Measurements from ENCODE around the gene UBE2Z. TPM values are rescaled to one million over a fixed set of nuclear protein-coding genes. Genes with fewer than 3 reads are reported as not detected.

UBE2Z gene
- total and polyA plus RNA-seq, 9 of the 15 experiments (the other 6 are each of a cell fraction or from before 2014, with no cell fraction given), result 11.8 to 89.0 (median 38.2) TPM

- no peak for TF ChIP-seq SNRNP70 (optimal IDR thresholded peaks at IDR 0.05; ENCODE audit: low read depth, low read length)
- TF ChIP-seq THRA (IDR thresholded peaks at IDR 0.05), result no peak
- TF ChIP-seq BRD9 (IDR thresholded peaks at IDR 0.05; ENCODE audit: low read depth, partially characterized antibody), result no peak
These were observed 17.2 kb downstream of the UBE2Z start (continued) for GRCh38 chr17:48925251-48925990.

- Histone ChIP-seq H3K9me3 (replicated peaks; ENCODE audit: control insufficient read depth, insufficient read depth, low read depth, low read length) (no peaks in the 10 kb centered on the region), H3K27me3 (ENCODE audit: control insufficient read depth in 2 of 2, insufficient read depth in 2 of 2, low read length in 2 of 2) (no peaks in the 10 kb centered on the region), H3K4me3 (no peak overlapping the region), H3K36me3 (ENCODE audit: control insufficient read depth, insufficient read depth, low read length) (peaks cover 96% of the 10 kb centered on the region), H3K4me1 (replicated peaks in 1 of 2; ENCODE audit: control insufficient read depth in 2 of 2, insufficient read depth in 2 of 2, low read length in 2 of 2) (no peaks in the 10 kb centered on the region; a peak in 1 of 5 replicates), H4K20me1 (replicated peaks; ENCODE audit: control insufficient read depth, insufficient read depth, low read length) (0 out of 2 replicates have a peak, but pooled peaks cover 12% of the 10 kb centered on the region), H3K9ac (ENCODE audit: insufficient read depth in 1 of 2, low read depth in 2 of 2, low read length in 2 of 2) (no peak overlapping the region), H3K79me2 (ENCODE audit: control insufficient read depth, insufficient read depth, low read length) (peaks cover 3% of the 10 kb centered on the region; the same call in 1 of the 3 replicates), H3K9me1 (ENCODE audit: control insufficient read depth, insufficient read depth, low read length) (peaks cover 4% of the 10 kb centered on the region), H2AFZ (ENCODE audit: low read depth, low read length) (no peak overlapping the region), H3K4me2 (ENCODE audit: insufficient read depth, low read length) (no peak overlapping the region), H3K27ac (ENCODE audit: extremely low read depth, low read depth, low read length) (no peak overlapping the region)
- FAIRE-seq (no peak), ATAC-seq (no peak), DNase-seq (ENCODE audit: extremely low read depth in 1 of 4, low spot score in 3 of 4) (no peak)
- ChIA-PET CTCF (ENCODE audit: low intra/inter-chr PET ratio) (no interaction called here), POLR2A (interaction anchor here (0.6 kb wide), 1 partner anchor 12 kb away, joined by 3 read pairs; no protein-coding TSS in a partner anchor)
- BruUV-seq (replicated peaks), result no TSS peak
- intact Hi-C loops (cut with micrococcal nuclease) (no loop called here), in situ Hi-C loops (cut with MboI) (no loop called here)
- WGBS (ENCODE audit: insufficient coverage, low coverage, missing lambda C conversion rate), result 21% methylated on average over 3 of the region's 3 CpGs
- TF ChIP-seq MECOM (CRISPR knock-in tag; IDR thresholded peaks at IDR 0.05), result no peak
- TF ChIP-seq NR1H2 (CRISPR knock-in tag; IDR thresholded peaks at IDR 0.05), result no peak
- no peak for TF ChIP-seq POLR2H (tag; IDR thresholded peaks at IDR 0.05; ENCODE audit: low read depth)
- no peak for TF ChIP-seq FOXM1 (IDR thresholded peaks at IDR 0.05; ENCODE audit: low read depth)
- no peak for TF ChIP-seq FOXM1 (CRISPR knock-in tag; IDR thresholded peaks at IDR 0.05; ENCODE audit: low read depth)
- no peak for TF ChIP-seq PCBP1 (IDR thresholded peaks at IDR 0.05; ENCODE audit: low read depth, low read length, poor library complexity, severe bottlenecking)
- TF ChIP-seq PRDM10 (IDR thresholded peaks at IDR 0.05; ENCODE audit: partially characterized antibody), result no peak
- no peak for TF ChIP-seq ETV6 (IDR thresholded peaks at IDR 0.05; ENCODE audit: borderline replicate concordance in 1 of 2, low read depth in 2 of 2, low read length in 1 of 2)
- no peak for TF ChIP-seq ETV6 (CRISPR knock-in tag; IDR thresholded peaks at IDR 0.05; ENCODE audit: borderline replicate concordance)
- no peak for TF ChIP-seq KLF13 (tag; IDR thresholded peaks at IDR 0.05; ENCODE audit: borderline replicate concordance, low read depth)
- TF ChIP-seq ZBED1 (IDR thresholded peaks at IDR 0.05), result no peak
- no peak for TF ChIP-seq NRF1 (conservative IDR thresholded peaks at IDR 0.05 in 1 of 2, IDR thresholded peaks at IDR 0.05 in 1 of 2)
- TF ChIP-seq ZNF778 (CRISPR knock-in tag; IDR thresholded peaks at IDR 0.05), result no peak
- TF ChIP-seq EGR1 (conservative IDR thresholded peaks at IDR 0.05), result no peak
- TF ChIP-seq ZNF12 (CRISPR knock-in tag; IDR thresholded peaks at IDR 0.05), result no peak
These were observed 17.8 kb downstream of the UBE2Z start for GRCh38 chr17:48925991-48926342.
